ENCODE results near the gene TIAL1.
"Not testable (repeated sequence)": the region's sequence is repeated elsewhere in the genome, so short reads cannot be mapped to it uniquely, and the experiment has no call there.

Gene TIAL1

GRCh38 chr10:119613741-119614140, 17.0 kb upstream of the TIAL1 start:
- DNase-seq = no peak

GRCh38 chr10:119611433-119611832, 14.7 kb upstream of the TIAL1 start:
- DNase-seq = no peak

- DNase-seq = no peak
Measured at GRCh38 chr10:119609516-119609915, 12.8 kb upstream of the TIAL1 start.

DNA sequence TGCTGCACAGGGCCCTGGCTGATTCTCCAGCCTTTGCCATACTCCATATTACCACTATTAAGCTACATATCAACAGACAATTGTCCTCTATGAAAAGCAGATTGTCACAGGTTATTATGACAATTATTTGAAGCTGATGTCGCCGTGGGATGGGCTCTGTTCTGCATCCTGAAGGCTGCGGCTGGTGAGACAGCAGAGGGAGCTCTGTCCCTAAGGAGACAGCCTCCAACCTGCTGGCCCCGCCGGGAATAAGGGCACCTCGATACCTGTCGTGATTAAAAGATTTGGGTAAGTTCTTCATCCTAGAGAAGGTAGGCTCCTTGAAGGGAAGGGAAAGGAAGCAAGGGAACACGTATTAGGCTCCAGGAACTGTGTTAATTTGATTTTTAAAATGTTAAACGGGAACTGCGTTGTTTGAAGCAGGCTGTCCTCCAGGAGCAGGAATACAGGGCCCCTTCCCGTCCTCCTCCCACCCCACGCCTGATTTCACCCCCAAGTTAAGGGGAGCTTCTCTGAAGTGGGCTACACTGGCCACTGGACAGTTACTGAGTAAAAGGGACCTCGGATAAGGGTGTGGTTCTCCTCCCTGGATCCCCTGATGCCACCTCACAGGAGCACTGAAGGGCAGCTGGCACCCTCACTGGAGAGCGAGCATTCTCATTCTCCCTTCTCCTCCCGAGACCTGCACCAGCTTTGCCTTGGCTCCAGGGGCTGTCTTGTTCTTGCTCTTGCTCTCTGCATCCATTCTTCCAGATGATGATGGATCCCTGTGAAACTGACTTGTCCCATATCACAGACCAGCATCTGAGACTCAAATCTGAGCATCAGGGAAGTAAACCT, 11.8 kb upstream of the TIAL1 start:
- peak; percentile 40 for DNase-seq

DNA sequence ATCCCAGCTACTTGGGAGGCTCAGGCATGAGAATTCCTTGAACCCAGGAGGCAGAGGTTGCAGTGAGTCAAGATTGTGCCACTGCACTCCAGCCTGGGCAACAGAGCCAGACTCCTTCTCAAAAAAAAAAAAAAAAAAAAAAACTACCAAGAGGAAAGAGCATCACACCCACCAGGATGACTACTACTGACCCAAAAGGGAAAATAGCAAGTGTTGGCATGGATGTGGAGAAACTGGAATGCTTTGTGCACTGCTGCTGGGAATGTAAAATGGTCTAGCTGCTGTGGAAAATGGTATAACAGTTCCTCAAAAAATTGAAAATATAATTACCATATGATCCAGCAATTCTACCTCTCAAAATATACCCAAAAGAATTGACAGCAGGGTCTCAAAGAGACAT, 7.7 kb upstream of the TIAL1 start:
- no peak for DNase-seq

GRCh38 chr10:119602241-119603095, 5.7 kb upstream of the TIAL1 start:
- DNase-seq = peak; percentile 27

GRCh38 chr10:119598397-119598796, 1.6 kb upstream of the TIAL1 start:
- DNase-seq = no peak

- DNase-seq = no peak
Measured at GRCh38 chr10:119597405-119598186, 832 bp upstream of the TIAL1 start.

- DNase-seq = peak; percentile 75
Measured at GRCh38 chr10:119595676-119596515, 868 bp downstream of the TIAL1 start.

GRCh38 chr10:119595134-119595675, 1.6 kb downstream of the TIAL1 start:
- DNase-seq = no peak

GRCh38 chr10:119588071-119588470, 8.7 kb downstream of the TIAL1 start:
- DNase-seq = no peak

DNA sequence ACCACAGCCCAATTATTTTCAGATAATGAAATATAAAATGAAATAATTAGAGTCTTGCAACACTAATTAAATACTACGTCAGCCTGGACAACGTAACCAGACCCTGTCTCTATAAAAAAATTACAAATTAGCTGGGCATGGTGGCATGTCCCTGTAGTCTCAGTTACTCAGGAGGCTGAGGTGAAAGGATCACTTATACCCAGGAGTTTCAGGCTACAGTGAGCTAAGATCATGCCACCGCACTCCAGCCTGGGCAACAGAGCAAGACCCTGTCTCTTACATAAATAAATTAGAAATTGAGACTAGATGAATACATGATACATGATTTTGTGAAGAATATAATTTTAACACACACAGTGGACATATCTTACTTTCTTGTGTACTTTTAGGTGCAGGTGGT, 18.4 kb downstream of the TIAL1 start:
- no peak for DNase-seq

GRCh38 chr10:119575991-119576390, 20.8 kb downstream of the TIAL1 start:
- DNase-seq = no peak

DNA sequence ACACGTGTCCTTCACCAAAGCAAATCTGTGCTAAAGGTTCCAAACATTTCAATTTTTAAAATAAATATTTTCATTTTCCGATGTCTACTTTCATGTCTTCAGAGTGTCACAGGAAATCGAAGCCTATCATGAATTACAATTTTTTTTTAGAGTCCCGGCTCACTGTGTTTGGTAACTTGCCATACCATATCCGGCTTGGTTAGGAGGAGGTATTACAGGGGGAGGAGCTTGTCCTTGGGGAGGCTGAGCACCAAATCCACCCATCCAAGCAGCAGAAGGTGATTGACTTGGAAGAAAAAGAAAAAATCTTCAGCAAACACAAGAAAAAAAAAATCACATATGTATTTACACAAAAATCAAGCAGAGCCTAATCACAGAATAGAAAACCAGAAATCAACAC, 21.3 kb downstream of the TIAL1 start:
- DNase-seq = no peak

GRCh38 chr10:119567978-119568377, 28.8 kb downstream of the TIAL1 start:
- no peak for DNase-seq

DNA sequence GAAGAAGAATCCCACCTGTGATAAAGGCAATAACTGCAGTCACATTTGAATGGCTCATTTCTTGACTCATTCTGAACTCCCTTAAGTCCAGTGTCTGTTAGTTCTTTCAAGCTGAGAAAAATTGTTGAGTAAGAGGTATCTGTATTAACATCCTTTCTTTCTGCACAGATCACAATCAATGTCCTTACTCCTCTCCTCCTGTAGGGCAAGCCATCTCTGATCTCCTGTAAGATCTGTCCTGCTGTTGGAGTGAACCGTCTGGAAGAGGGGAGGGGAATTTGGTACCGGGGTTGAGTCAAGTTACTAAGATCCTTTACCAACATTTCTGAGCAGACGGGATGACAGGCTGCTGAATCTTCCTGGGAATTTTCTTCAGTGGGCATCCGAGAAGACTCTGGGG, 34.7 kb downstream of the TIAL1 start:
- no peak for DNase-seq

GRCh38 chr10:119559511-119559910, 37.3 kb downstream of the TIAL1 start:
- not testable (repeated sequence) for DNase-seq

GRCh38 chr10:119556081-119556480, 40.7 kb downstream of the TIAL1 start:
- not testable (repeated sequence) for DNase-seq

- DNase-seq = no peak
Measured at GRCh38 chr10:119555178-119555784, 41.5 kb downstream of the TIAL1 start.

DNA sequence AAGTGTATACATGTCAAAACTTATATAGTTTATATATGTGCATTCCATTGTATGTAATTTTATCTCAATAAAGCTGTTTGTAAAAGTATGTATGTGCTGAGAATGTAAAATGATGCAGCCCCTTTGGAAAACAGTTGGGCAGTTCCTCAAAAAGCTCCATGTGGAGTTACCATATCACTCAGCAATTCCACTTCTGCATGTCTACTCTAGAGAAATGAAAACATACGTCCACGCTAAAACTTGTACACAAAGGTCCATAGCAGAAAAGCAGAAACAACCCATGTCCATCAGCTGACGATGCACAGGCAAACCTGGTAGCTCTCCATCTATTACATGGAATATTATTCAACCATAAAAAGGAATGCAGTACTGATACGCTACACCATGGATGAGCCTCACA, 45.9 kb downstream of the TIAL1 start:
- no peak for DNase-seq

GRCh38 chr10:119549247-119549999, 47.3 kb downstream of the TIAL1 start:
- DNase-seq = no peak

Measured in activated naive CD4-positive, alpha-beta T cell treated with Interleukin-2 at 50 U/mL for 16 hours (primary cell).